ENCODE results near the gene NELFB. TPM values are rescaled to one million over a fixed set of nuclear protein-coding genes. Genes with fewer than 3 reads are reported as not detected.

NELFB gene
- total and polyA plus RNA-seq, 9 of the 15 experiments (the other 6 are each of a cell fraction or from before 2014, with no cell fraction given) = 0.24 to 84.0 (median 29.7) TPM

- TF ChIP-seq ZNF24 (IDR thresholded peaks at IDR 0.05) = no peak
- no peak for TF ChIP-seq ELF2 (CRISPR knock-in tag; IDR thresholded peaks at IDR 0.05)
- TF ChIP-seq ZBTB7A (IDR thresholded peaks at IDR 0.05; ENCODE audit: borderline replicate concordance, control insufficient read depth, low read depth, low read length) = peak; percentile 52; the same call in 1 of the 2 replicates
- no peak for TF ChIP-seq CXXC5 (CRISPR knock-in tag; IDR thresholded peaks at IDR 0.05)
- TF ChIP-seq BRD9 (IDR thresholded peaks at IDR 0.05; ENCODE audit: low read depth, partially characterized antibody) = no peak
- TF ChIP-seq ZNF184 (CRISPR knock-in tag; IDR thresholded peaks at IDR 0.05) = no peak
- no peak for TF ChIP-seq RAD21 (CRISPR knock-in tag; conservative IDR thresholded peaks at IDR 0.05 in 1 of 2, IDR thresholded peaks at IDR 0.05 in 1 of 2)
- peak; percentile 37; the same call in 1 of the 2 replicates for TF ChIP-seq MAFK (IDR thresholded peaks at IDR 0.05; ENCODE audit: low read length)
- no peak for TF ChIP-seq PHF20 (IDR thresholded peaks at IDR 0.05; ENCODE audit: partially characterized antibody)
- no peak for TF ChIP-seq ZNF133 (CRISPR knock-in tag; IDR thresholded peaks at IDR 0.05)
- TF ChIP-seq CREB3L1 (IDR thresholded peaks at IDR 0.05; ENCODE audit: borderline replicate concordance, low read depth) = no peak
- TF ChIP-seq MNT (conservative IDR thresholded peaks at IDR 0.05) = no peak
- no peak for TF ChIP-seq ZNF23 (CRISPR knock-in tag; IDR thresholded peaks at IDR 0.05)
- no peak for TF ChIP-seq E2F1 (CRISPR knock-in tag; IDR thresholded peaks at IDR 0.05)
- no peak for TF ChIP-seq ETV1 (tag; conservative IDR thresholded peaks at IDR 0.05; ENCODE audit: low read depth)
- peak; percentile 50; the same call in 1 of the 2 replicates for TF ChIP-seq SPI1 (IDR thresholded peaks at IDR 0.05; ENCODE audit: borderline replicate concordance, low read depth, low read length)
- no peak for TF ChIP-seq FOS (IDR thresholded peaks at IDR 0.05; ENCODE audit: extremely low read depth, insufficient read length)
- no peak for TF ChIP-seq TAF15 (IDR thresholded peaks at IDR 0.05; ENCODE audit: low read depth, low read length)
- BruUV-seq (replicated peaks) = no TSS peak
- ChIA-PET POLR2A (interaction anchor here (0.5 to 4.2 kb wide), 5 partner anchors 9 to 34 kb away, joined by 3 to 23 read pairs (median 4); partner anchors contain the start of genes NRARP, TOR4A and TUBB4B), CTCF (ENCODE audit: low intra/inter-chr PET ratio) (no interaction called here)
- Histone ChIP-seq H3K36me3 (ENCODE audit: control insufficient read depth, insufficient read depth, low read length) (peaks cover 80% of the 10 kb centered on the region), H3K9ac (ENCODE audit: insufficient read depth in 1 of 2, low read depth in 2 of 2, low read length in 2 of 2) (peak overlapping the region in 1 of 2 experiments; percentile 53; a peak in 1 of 4 replicates), H4K20me1 (replicated peaks; ENCODE audit: control insufficient read depth, insufficient read depth, low read length) (no peaks in the 10 kb centered on the region), H3K4me1 (replicated peaks in 1 of 2; ENCODE audit: control insufficient read depth in 2 of 2, insufficient read depth in 2 of 2, low read length in 2 of 2) (peaks cover 20 to 66% of the 10 kb centered on the region in 2 experiments), H3K79me2 (ENCODE audit: control insufficient read depth, insufficient read depth, low read length) (peaks cover 10% of the 10 kb centered on the region; the same call in 2 of the 3 replicates), H3K4me2 (ENCODE audit: insufficient read depth, low read length) (no peak overlapping the region; the same call in 1 of the 2 replicates), H3K9me1 (ENCODE audit: control insufficient read depth, insufficient read depth, low read length) (no peaks in the 10 kb centered on the region), H3K27me3 (ENCODE audit: control insufficient read depth in 2 of 2, insufficient read depth in 2 of 2, low read length in 2 of 2) (no peaks in the 10 kb centered on the region), H3K27ac (ENCODE audit: extremely low read depth, low read depth, low read length) (peak overlapping the region; percentile 71; the same call in 2 of the 3 replicates), H3K9me3 (replicated peaks; ENCODE audit: control insufficient read depth, insufficient read depth, low read depth, low read length) (no peaks in the 10 kb centered on the region), H3K4me3 (no peak overlapping the region), H2AFZ (ENCODE audit: low read depth, low read length) (no peak overlapping the region)
- WGBS (ENCODE audit: insufficient coverage, low coverage, missing lambda C conversion rate) = 70% methylated on average over 4 of the region's 6 CpGs
- peak; percentile 70 for ATAC-seq
- no peak for FAIRE-seq
- intact Hi-C loops (cut with micrococcal nuclease) (no loop called here), in situ Hi-C loops (cut with MboI) (no loop called here)
- DNase-seq (ENCODE audit: extremely low read depth in 1 of 4, low spot score in 3 of 4) = peak in 1 of 4 experiments; percentile 42
These were observed 12.8 kb downstream of the NELFB start for GRCh38 chr9:137267933-137268355.
